HepG2 (cell line): Measurements from ENCODE around the gene XPR1. TPM values are rescaled to one million over a fixed set of nuclear protein-coding genes. Genes with fewer than 3 reads are reported as not detected.

Source experiments
- CBX5 ChIP-seq: sonication (generic); formaldehyde crosslinking; IDR thresholded peaks from 2 replicates; pipeline ENCODE4 v1.4.0; 2020; ENCODE audit warnings: missing genetic modification reagents, borderline replicate concordance
- CENPT ChIP-seq: sonication (generic); formaldehyde crosslinking; IDR thresholded peaks from 2 replicates; pipeline ENCODE4 v1.8.0; 2022; ENCODE audit warnings: low read depth, mild to moderate bottlenecking, moderate library complexity, missing genetic modification reagents
- CHD4 ChIP-seq: fragments of 200-600 bp; sonication (generic); IDR thresholded peaks from 2 replicates; pipeline ENCODE4 v1.7.0; 2017; ENCODE audit warnings: mild to moderate bottlenecking, low read length, borderline replicate concordance
- KAT2B ChIP-seq: fragments of 150-350 bp; IDR thresholded peaks from 2 replicates; pipeline ENCODE4 v1.6.1; 2014; ENCODE audit warnings: low read depth, low read length, borderline replicate concordance
- KDM1A ChIP-seq: IDR thresholded peaks from 2 replicates; pipeline ENCODE4 v1.6.1; 2016; ENCODE audit warnings: missing compliant biosample characterization
- MTA3 ChIP-seq: sonication (generic); formaldehyde crosslinking; IDR thresholded peaks from 2 replicates; pipeline ENCODE4 v1.4.0; 2020; ENCODE audit warnings: missing genetic modification reagents
- NFAT5 ChIP-seq: sonication (generic); formaldehyde crosslinking; IDR thresholded peaks from 2 replicates; pipeline ENCODE4 v1.4.0; 2020; ENCODE audit warnings: missing genetic modification reagents
- NR0B2 ChIP-seq: sonication (generic); formaldehyde crosslinking; IDR thresholded peaks from 2 replicates; pipeline ENCODE4 v1.4.0; 2020; ENCODE audit warnings: mild to moderate bottlenecking, missing genetic modification reagents
- NR1H2 ChIP-seq: sonication (generic); formaldehyde crosslinking; IDR thresholded peaks from 2 replicates; pipeline ENCODE4 v1.8.1; 2022; ENCODE audit warnings: low read depth, missing genetic modification reagents, borderline replicate concordance
- SIX1 ChIP-seq: sonication (generic); formaldehyde crosslinking; IDR thresholded peaks from 2 replicates; pipeline ENCODE4 v1.4.0; 2020; ENCODE audit warnings: missing genetic modification reagents, borderline replicate concordance
- SMAD1 ChIP-seq: sonication (generic); formaldehyde crosslinking; IDR thresholded peaks from 2 replicates; pipeline ENCODE4 v1.4.0; 2020; ENCODE audit warnings: missing genetic modification reagents, low read depth, mild to moderate bottlenecking, borderline replicate concordance
- ZFP90 ChIP-seq: sonication (generic); formaldehyde crosslinking; IDR thresholded peaks from 2 replicates; pipeline ENCODE4 v1.8.0; 2022; ENCODE audit warnings: missing genetic modification reagents, mild to moderate bottlenecking, inconsistent platforms, borderline replicate concordance
- ZNF121 ChIP-seq: sonication (generic); formaldehyde crosslinking; IDR thresholded peaks from 2 replicates; pipeline ENCODE4 v1.5.0; 2020; ENCODE audit warnings: mild to moderate bottlenecking, missing genetic modification reagents
- ZNF598 ChIP-seq: sonication (generic); formaldehyde crosslinking; IDR thresholded peaks from 2 replicates; pipeline ENCODE4 v1.5.1; 2020; ENCODE audit warnings: mild to moderate bottlenecking, missing genetic modification reagents, borderline replicate concordance
- polyA plus RNA-seq, 8 experiments: library from polyadenylated mRNA; depleted of rRNA in 3 of 8; stranded (reverse) in 7 of 8; unstranded in 1 of 8; fragments of >200 nt; fragmentation: Illumina TruSeq in 4 of 8; extraction: Trizol in 4 of 8; gene quantifications; 2 replicates each; pipeline versions ENCODE4 v1.2.1 to v1.2.3, GENCODE V29; 2011 to 2016; ENCODE audit warnings: low read depth in 4 of 8, missing spikeins in 1 of 8, mixed read lengths in 1 of 8; ENCODE audit not compliant: insufficient read depth in 1 of 8
- total RNA-seq, 5 experiments: library from RNA; depleted of rRNA; stranded (reverse); fragments of >200 nt; fragmentation: Illumina TruSeq; extraction: Trizol; gene quantifications; 2 replicates each; pipeline ENCODE4 v1.2.3, GENCODE V29; 2016; ENCODE audit warnings: low read depth in 1 of 5
- TF ChIP-seq, protein P1 (sequence below): sonication (generic); formaldehyde crosslinking; IDR thresholded peaks from 2 replicates; pipeline ENCODE4 v1.5.1; 2020; ENCODE audit warnings: missing genetic modification reagents, mild to moderate bottlenecking, borderline replicate concordance
- TF ChIP-seq, protein P2 (sequence below): sonication (generic); formaldehyde crosslinking; conservative IDR thresholded peaks from 2 replicates; pipeline ENCODE4 v1.4.0; 2020; ENCODE audit warnings: missing genetic modification reagents
- TF ChIP-seq, protein P3 (sequence below): sonication (generic); formaldehyde crosslinking; IDR thresholded peaks from 2 replicates; pipeline ENCODE4 v1.5.0; 2020; ENCODE audit warnings: missing genetic modification reagents
- TF ChIP-seq, protein P4 (sequence below): IDR thresholded peaks from 2 replicates; pipeline ENCODE4 v1.6.1; 2016; ENCODE audit warnings: missing compliant biosample characterization, missing genetic modification reagents, borderline replicate concordance

Gene XPR1
- total and polyA plus RNA-seq, 2 of the 13 experiments (the other 11 are each of a cell fraction or from before 2014, with no cell fraction given) = 22.3 to 23.6 TPM

- no peak for TF ChIP-seq CHD4
- no peak for TF ChIP-seq ZNF121
- TF ChIP-seq SMAD1 (CRISPR knock-in tag) = no peak
- TF ChIP-seq CBX5 = no peak
- TF ChIP-seq KDM1A = no peak
- TF ChIP-seq, protein P1, sequence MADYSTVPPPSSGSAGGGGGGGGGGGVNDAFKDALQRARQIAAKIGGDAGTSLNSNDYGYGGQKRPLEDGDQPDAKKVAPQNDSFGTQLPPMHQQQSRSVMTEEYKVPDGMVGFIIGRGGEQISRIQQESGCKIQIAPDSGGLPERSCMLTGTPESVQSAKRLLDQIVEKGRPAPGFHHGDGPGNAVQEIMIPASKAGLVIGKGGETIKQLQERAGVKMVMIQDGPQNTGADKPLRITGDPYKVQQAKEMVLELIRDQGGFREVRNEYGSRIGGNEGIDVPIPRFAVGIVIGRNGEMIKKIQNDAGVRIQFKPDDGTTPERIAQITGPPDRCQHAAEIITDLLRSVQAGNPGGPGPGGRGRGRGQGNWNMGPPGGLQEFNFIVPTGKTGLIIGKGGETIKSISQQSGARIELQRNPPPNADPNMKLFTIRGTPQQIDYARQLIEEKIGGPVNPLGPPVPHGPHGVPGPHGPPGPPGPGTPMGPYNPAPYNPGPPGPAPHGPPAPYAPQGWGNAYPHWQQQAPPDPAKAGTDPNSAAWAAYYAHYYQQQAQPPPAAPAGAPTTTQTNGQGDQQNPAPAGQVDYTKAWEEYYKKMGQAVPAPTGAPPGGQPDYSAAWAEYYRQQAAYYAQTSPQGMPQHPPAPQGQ (CRISPR knock-in tag) = no peak
- no peak for TF ChIP-seq ZFP90
- TF ChIP-seq, protein P2, sequence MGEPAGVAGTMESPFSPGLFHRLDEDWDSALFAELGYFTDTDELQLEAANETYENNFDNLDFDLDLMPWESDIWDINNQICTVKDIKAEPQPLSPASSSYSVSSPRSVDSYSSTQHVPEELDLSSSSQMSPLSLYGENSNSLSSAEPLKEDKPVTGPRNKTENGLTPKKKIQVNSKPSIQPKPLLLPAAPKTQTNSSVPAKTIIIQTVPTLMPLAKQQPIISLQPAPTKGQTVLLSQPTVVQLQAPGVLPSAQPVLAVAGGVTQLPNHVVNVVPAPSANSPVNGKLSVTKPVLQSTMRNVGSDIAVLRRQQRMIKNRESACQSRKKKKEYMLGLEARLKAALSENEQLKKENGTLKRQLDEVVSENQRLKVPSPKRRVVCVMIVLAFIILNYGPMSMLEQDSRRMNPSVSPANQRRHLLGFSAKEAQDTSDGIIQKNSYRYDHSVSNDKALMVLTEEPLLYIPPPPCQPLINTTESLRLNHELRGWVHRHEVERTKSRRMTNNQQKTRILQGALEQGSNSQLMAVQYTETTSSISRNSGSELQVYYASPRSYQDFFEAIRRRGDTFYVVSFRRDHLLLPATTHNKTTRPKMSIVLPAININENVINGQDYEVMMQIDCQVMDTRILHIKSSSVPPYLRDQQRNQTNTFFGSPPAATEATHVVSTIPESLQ (CRISPR knock-in tag) = no peak
- TF ChIP-seq NFAT5 (CRISPR knock-in tag) = no peak
- TF ChIP-seq, protein P3, sequence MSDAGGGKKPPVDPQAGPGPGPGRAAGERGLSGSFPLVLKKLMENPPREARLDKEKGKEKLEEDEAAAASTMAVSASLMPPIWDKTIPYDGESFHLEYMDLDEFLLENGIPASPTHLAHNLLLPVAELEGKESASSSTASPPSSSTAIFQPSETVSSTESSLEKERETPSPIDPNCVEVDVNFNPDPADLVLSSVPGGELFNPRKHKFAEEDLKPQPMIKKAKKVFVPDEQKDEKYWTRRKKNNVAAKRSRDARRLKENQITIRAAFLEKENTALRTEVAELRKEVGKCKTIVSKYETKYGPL (CRISPR knock-in tag) = no peak
- TF ChIP-seq NR0B2 (CRISPR knock-in tag) = no peak
- no peak for TF ChIP-seq CENPT (CRISPR knock-in tag)
- no peak; the same call in 1 of the 2 replicates for TF ChIP-seq ZNF598 (CRISPR knock-in tag)
- no peak for TF ChIP-seq NR1H2 (CRISPR knock-in tag)
- TF ChIP-seq, protein P4, sequence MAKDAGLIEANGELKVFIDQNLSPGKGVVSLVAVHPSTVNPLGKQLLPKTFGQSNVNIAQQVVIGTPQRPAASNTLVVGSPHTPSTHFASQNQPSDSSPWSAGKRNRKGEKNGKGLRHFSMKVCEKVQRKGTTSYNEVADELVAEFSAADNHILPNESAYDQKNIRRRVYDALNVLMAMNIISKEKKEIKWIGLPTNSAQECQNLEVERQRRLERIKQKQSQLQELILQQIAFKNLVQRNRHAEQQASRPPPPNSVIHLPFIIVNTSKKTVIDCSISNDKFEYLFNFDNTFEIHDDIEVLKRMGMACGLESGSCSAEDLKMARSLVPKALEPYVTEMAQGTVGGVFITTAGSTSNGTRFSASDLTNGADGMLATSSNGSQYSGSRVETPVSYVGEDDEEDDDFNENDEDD (CRISPR knock-in tag) = no peak
- TF ChIP-seq MTA3 (CRISPR knock-in tag) = no peak
- no peak for TF ChIP-seq KAT2B
- no peak for TF ChIP-seq SIX1
Measured at GRCh38 chr1:180631766-180632325, at the start of gene XPR1 (continued).
